GM10266 (cell line): Measurements from ENCODE around the gene SELENOP.

Experiments used
- DNase-seq: peaks from one replicate; pipeline ENCODE4 v3.0.0; 2012; ENCODE audit errors: extremely low spot score
- CTCF ChIP-seq: IDR thresholded peaks from 2 replicates; pipeline ENCODE4 v1.5.1; 2012; ENCODE audit warnings: mild to moderate bottlenecking, low read depth; ENCODE audit not compliant: control insufficient read depth, insufficient read depth; ENCODE audit errors: missing control alignments

Gene SELENOP

DNA sequence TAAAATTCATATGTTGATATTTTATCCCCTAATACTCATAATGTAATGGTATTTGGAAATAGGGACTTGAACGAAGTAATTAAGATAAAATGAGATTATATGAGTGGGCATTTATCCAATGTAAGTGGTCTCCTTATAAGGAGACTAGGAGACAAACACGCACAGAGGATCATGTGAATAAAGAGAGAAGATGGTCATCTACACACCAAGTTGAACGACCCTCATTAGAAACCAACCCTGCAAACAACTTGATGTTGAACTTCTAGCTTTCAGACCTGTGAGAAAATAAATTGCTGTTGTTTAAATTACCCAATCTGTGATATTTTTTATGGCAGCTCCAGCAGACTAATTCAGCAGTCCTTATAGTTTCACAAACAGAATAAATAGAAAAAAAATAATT, 27.5 kb upstream of the SELENOP start:
- no peak for DNase-seq
- no peak for TF ChIP-seq CTCF

- TF ChIP-seq CTCF, result no peak
These were observed 25.9 kb upstream of the SELENOP start for GRCh38 chr5:42837601-42838000.

GRCh38 chr5:42836070-42836769, 24.5 kb upstream of the SELENOP start:
- no peak for DNase-seq
- TF ChIP-seq CTCF, result no peak

More at GRCh38 chr5:42837601-42838000, 25.9 kb upstream of the SELENOP start:
- no peak for DNase-seq

- DNase-seq, result no peak
- TF ChIP-seq CTCF, result no peak
These were observed 20.4 kb upstream of the SELENOP start for GRCh38 chr5:42832060-42832459.

DNA sequence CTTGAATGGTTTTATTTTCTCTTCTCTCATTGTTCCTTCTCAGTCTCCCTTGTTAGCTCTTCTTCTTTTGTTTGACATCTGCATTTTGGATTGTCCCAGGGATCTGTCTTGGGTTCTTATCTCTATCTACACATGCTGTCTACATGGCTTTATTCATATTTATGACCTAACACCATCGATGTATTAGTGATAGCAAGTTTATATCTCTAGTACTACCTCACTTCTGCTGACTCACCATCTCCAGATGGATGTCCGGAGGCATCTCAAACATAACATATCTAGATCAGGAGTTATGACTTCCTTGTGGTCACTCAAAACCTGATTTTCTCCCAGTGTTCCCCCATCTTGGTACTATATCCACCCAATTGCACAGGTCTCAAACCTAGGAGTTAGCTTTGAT, 19.2 kb upstream of the SELENOP start:
- no peak for DNase-seq
- TF ChIP-seq CTCF, result no peak

- DNase-seq, result no peak
- TF ChIP-seq CTCF, result no peak
These were observed 17.0 kb upstream of the SELENOP start for GRCh38 chr5:42828671-42829070.

- DNase-seq, result no peak
These were observed 15.2 kb upstream of the SELENOP start for GRCh38 chr5:42826757-42827515.

More at GRCh38 chr5:42826757-42827515, 15.2 kb upstream of the SELENOP start:
- TF ChIP-seq CTCF, result no peak
